Cerebellar cortex (tissue), 1 donor: ENCODE results near the gene STAT1.

Experiments
- DNase-seq: peaks from one replicate; pipeline ENCODE4 v3.0.0-alpha.2; 2015; ENCODE audit warnings: low spot score

Gene STAT1

DNA sequence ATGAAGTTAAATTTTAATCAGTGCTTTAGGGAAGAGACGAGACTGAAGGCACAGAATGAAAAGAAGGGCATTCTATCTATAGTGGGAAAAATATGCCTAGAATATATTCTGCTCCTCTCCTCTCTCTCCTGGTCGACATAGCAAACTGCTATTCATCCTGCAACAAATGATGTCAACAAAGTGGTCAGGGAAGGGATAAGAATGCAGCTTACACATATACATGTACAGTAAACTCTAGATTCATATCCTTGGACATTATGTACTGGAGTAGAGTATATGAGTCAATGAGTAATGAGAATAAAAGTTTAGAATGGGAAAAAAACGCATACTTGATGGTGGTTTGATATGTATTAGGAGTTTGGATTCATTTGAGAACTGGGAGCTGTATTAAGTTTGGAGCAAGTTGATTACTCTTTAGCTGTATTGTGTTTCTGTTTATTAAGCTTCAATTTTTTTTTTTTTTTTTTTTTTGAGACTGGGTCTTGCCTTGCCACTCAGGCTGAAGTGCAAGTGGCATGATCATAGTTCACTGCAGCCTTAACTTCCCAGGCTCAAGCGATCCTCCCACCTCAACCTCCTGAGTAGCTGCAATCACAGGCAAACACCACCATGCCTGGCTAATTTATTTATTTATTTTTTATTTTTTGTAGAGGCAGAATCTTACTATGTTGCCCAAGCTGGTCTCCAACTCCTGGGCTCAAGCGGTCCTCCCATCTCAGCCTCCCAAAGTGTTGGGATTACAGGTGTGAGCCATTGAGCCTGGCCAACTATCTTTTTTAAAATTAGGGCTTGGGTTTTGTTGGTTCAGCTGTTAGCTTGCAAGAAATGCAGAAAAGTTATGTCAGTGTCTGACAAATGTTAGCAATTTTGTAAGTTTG is 53.8 kb downstream of the STAT1 start:
- no peak for DNase-seq

DNA sequence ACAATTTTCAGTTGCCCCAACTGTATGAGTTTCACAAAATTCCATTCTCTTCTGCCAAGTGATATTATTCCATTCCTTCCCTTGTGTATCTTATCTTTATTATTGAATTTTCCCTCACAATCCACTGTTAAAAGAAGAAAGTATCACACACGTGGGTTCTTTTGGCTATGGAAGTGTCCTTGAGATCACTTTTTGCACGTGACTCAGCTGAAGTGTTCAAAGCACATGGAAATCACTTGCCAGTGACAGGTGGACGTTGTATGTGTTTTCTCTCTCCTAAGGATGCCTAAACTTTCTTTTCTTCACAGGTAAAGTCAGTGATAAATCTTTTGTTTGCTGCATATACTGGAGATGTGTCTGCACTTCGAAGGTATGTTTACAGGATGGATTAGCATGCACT is 60.7 kb downstream of the STAT1 start:
- no peak for DNase-seq

DNA sequence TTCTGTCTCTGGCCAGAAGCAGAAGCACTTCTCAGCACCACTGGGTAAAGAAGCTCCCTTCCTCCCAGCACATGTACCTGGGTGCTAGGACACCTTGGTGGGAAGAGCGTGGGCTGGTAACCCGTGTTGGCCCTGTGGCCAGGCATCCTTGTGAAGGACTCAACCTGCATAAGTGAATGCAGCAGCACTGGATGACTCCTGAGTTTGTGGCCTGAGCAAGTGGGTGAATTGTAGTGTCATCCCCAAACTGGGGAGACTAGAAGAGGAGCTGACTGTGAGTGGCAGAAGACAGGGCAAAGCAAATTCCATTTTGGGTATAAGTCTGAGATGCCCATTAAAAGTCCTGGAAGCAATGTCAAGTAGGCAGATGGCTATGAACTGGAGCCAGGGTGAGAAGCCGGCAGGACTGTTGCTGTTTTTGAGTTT is 63.4 kb downstream of the STAT1 start:
- peak; percentile 78 for DNase-seq

DNA sequence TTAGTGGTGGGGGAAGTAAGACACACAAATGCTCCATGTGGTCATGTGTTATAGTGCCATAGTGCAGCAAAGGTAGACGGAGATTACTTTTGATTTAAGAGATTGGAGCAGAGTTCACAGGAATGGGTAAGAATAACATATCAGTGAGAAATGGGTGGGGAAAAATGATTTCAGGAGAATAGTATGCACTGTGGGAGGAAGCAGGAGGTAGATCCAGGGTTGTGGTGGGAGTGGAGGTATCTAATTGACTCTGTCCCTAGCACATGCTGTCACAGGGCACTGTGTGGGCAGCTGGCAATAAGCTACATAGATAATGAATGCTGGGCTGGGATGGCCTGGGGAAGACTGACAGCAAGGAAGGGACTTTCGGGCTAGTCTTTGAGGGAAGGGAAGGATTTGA is 65.3 kb downstream of the STAT1 start:
- DNase-seq, result no peak

DNA sequence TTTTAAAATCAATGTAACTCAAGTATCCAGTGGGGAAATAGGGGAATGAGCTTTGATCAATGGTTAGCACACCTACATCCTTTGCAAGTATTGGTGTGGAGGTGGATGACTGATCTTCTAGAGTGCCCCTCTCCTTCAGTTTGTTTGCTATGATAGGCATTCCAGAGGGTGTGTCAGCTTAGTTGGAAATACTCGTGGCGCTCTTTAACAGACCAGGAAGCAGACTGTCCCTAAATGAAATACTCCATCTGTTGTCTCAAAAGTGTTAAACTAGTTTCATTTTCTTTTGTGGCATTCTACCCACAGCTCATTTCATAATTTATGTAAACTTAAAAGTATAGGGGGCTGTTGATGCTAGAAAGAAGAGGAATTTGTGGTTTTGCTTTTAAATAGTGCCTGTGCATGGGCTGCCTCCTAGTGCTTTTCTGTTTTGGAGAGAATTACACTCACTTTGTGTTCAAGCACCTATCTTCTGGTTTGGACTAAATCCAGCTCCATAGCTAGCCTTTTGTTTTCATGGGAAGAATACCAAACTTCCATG is 66.2 kb downstream of the STAT1 start:
- DNase-seq, result peak; percentile 32

DNA sequence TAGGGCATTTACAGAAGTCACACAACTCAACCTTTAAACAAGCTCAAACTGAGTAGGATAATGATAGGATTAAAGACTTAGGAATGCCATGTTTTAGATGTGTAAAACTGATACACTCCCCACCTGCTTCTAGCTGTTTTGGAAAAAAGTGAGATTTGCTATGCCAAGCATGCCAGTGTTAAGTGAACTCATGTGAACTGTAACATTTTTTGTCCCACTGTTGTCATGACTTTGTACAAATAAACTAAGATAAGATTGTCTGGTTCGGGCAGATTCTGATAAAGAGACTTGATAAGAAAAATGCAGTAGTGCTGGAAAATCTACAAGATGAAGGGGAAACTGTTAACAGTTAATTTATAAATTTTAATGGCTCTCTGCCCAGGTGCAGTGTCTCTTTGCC is 66.8 kb downstream of the STAT1 start:
- no peak for DNase-seq

DNA sequence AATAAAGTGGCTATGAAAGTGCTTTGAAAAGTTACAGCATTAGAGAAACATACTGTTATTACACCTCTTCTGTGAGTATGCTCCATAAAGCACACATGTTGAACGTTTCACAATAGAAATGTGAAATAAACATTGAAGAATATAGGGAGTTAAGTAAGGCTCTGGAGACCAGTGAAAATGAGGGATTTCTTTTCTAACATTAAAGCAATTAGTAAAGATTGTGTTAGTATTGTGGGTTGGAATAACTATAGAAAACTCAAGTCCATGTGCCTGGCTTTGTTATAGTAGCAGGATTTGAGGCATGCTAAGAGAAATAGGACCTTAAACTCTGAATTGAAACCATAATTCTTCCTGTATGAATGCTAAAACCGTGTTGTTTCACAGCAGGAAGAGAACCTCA is 70.3 kb downstream of the STAT1 start:
- DNase-seq, result no peak

DNA sequence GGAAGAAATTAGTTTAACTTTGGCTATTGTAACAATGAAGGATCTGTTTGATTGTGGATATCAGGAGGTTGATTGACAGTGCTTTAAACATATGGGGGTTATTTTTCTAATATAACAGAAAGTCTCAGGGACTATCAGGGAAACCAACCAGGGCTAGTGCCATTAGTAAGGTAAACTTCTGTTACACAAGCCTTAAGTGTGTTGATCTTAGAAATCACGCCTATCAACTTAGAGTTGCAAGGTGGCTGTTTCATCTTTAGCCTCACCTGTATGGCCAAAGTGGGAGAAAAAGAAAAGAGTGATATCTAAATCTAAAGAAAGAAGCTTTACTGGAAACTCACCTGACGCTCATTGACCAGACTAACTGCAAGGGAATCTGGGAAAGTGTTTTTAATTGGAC is 71.3 kb downstream of the STAT1 start:
- DNase-seq, result no peak

DNA sequence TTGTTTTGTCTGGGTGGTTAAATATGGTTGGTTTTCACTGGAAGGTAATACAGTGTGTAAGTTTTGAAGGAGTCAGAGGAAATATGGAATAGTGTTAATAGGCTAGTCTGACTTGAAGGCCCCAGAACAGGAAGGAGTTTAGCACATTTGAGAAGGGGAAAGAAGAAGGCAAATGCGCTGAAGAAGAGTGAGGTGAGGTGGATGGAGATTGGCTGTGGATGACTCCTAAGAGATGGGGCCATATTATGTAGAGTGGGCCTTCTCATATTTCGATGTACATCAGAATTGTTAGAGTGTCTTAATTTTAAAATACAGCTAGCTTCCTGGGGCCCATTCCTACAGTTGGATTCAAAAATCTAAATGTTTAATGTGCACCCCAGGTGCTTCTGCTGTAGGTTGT is 72.4 kb downstream of the STAT1 start:
- DNase-seq, result no peak

DNA sequence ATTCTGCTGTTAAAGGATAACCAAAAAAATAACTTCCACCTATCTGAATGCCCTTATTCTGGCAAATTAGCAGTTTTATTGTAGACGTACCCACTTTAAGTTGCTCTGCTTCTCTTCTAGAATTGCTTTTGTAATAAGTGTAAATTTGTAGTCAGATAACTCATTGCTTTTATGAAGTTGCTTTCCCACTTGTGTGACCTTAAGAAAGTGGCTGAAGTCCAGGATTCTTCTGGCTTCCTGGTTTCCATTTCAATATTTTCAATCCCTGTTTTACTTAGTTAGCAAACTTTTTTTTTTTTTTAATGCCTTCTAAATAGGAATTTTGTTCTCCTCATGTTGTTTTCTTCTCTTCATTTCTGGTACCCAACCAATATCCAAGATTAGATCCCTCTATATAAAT is 73.5 kb downstream of the STAT1 start:
- DNase-seq, result no peak

DNA sequence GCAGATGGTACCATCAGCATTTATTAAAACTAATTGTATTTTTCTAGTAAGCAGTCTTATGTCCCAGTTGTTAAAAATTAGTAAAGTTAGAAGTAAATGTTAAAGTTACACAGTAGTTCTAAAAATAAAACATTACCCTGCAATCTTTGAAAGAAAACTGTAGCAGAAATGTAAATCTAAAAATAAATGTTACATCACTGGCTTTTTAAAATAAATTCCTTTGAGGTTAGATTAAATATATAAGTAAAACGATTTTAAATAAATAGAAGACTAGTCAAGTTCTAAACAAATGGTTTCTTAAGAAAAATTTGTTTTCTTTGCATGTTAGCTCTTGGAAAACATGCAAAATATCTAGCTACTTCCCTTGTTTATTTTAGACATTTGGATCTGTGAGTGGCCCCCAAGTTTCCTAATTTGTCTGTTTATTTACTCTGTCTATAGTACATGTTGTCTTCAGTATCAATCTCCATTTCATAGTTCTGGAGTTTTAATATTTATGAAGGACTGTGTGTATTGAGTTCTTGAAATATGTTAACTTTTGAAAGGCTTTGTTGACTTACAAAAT is 75.1 kb downstream of the STAT1 start:
- no peak for DNase-seq

DNA sequence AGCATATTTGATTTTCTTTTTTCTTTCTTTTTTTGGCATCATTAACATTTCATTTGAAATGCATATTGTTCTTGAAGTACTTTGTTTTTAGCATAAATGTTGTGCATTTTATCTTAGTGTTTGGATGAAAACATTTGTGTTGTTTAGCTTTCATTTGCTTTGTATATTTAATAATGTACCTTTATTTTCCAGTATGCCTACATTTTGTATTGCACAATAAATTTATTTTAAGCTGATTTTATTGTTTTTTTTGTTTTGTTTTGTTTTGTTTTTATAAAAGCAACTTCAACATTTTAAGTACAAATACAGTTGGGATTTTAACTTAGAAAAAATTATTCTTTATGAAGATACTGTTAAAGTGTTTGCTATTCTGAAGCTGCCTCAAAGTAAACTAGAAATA is 78.9 kb downstream of the STAT1 start:
- no peak for DNase-seq

DNA sequence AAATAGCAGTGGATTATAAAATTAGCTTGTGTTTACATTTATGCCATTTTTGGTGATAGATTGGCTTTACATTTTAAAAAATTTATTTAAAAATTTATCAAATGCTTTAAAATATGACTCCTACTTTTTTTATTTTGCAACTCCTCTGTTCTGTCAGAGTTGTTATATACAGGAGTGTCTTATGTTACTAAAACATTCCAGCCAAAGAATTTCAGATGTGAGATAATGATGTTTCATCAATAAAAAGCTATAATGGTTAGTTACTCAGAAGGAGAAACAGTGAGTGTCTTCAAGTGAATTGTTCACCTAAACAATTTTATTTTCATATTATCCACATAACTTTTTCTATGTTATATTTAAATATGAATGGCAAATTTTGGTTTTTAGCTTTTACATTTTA is 80.6 kb downstream of the STAT1 start:
- no peak for DNase-seq

DNA sequence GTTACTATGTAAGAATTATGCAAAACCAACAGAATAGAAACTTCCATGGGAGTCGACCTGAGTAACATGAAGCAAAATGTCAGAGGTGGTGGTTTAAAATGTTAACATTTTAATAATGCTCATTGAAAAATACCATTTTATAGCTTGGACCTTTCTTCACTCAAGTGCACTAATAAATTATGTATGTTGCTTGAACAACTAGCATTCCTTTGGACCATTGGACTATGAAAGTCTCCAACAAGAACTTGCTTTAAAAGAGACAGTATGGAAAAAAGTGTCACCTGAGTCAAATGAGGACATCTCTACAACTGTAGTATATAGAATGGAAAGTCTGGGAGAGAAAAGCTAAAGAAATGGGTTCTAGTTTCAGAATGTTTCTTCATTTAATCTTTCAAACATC is 81.5 kb downstream of the STAT1 start:
- no peak for DNase-seq

DNA sequence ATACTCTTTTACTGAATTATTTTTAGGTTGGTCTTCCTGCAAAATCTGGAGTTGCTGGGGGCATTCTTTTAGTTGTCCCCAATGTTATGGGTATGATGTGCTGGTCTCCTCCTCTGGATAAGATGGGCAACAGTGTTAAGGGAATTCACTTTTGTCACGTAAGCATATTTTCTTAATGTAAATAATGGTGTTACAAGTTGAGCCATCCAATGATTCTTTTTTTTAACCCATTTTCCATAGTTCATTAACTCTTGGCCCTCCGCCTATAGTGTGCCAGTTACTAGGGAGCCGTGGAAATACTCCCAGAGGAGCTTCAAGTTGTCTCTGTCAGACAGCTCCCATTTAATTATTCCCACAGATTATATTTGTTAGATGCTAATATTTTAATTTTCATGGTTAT is 83.6 kb downstream of the STAT1 start:
- no peak for DNase-seq

DNA sequence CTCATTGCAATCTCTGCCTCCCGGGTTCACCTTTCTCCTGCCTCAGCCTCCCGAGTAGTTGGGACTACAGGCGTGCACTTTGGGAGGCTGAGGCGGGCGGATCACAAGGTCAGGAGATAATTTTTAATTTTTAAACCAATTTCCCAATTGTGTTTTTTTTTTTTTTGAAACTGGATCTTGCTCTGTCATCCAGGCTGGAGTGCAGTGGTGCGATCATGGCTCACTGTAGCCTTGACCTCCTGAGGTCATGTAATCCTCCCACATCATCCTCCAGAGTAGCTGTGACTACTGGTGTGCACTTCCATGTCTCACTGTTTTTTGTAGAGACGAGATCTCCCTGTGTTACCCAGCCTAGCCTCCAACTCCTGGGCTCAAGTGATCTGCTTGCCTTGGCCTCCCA is 84.1 kb downstream of the STAT1 start:
- DNase-seq, result no peak

DNA sequence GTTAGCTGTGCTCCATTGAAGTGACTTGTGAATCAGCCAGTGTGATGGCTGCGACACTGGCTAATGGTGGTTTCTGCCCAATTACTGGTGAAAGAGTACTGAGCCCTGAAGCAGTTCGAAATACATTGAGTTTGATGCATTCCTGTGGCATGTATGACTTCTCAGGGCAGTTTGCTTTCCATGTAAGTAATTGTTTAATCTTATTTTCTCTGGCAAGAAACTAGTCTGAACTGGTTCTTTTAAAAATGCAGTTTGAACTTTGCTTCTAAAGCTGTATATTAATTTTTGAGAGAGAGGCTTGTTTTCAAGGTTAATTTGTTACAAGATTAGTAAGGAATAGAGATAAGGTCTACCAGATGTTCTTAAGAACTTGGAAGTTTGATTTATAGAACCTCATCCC is 86.7 kb downstream of the STAT1 start:
- no peak for DNase-seq

DNA sequence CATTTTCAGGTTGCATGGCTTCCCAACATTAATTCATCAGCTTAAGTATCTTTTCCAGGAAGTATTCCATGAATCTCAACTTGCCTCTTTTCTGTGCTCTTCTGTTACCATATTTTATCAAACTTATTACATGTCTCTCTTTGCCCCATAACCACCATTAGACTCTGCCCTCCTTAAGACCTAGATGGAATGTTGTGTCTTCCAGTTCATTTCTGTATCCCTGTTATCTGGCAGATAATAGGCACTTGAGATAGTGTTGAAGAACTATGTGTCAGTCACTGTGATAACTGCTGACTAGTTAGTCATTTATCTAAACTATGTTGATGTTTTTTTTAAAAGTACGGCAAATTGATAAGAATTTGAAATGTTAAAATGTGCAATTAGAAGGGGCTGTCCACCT is 91.6 kb downstream of the STAT1 start:
- no peak for DNase-seq

DNA sequence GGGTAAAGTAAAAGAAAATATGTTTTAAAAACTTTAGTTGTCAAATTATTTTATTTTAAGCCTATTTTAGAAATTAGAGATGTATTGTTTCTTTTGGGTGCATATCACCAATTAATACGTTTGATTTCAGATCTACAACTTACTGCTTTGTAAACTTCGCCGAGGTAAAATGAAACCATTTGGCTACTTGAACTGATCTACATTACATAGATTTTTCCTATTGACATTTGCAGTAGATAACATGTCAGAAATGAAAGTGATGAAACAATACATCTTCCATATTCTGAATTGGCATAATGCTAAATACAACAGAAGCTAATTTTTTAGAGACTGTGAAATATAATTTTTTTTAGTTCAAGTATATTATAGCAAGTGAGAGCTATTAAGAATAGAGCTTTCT is 93.9 kb downstream of the STAT1 start:
- DNase-seq, result no peak
